ENCODE results near the gene ETS1.

DNA sequence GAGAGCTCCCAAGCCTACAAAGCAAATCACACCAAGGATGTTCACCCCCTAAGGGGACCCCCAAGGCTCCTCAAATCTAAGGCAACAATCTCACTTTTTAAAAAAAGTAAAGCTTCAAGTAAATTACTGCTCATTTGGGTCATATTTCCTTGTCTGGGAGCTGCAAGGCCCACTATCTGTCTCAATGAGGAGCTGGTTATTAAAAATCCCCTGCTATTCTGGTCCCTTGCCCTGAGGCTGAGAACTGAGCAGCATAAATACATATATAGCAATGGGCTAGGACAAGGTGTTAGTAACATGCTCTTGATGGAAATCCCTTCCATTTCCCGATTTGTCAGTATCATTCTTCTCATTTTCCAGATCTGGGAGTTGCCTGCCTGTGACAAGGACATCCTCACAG, 119.2 kb downstream of the ETS1 start:
- TF ChIP-seq, protein P1, sequence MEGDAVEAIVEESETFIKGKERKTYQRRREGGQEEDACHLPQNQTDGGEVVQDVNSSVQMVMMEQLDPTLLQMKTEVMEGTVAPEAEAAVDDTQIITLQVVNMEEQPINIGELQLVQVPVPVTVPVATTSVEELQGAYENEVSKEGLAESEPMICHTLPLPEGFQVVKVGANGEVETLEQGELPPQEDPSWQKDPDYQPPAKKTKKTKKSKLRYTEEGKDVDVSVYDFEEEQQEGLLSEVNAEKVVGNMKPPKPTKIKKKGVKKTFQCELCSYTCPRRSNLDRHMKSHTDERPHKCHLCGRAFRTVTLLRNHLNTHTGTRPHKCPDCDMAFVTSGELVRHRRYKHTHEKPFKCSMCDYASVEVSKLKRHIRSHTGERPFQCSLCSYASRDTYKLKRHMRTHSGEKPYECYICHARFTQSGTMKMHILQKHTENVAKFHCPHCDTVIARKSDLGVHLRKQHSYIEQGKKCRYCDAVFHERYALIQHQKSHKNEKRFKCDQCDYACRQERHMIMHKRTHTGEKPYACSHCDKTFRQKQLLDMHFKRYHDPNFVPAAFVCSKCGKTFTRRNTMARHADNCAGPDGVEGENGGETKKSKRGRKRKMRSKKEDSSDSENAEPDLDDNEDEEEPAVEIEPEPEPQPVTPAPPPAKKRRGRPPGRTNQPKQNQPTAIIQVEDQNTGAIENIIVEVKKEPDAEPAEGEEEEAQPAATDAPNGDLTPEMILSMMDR (conservative IDR thresholded peaks at IDR 0.05; ENCODE audit: low read depth, low read length): no peak
- TF ChIP-seq EZH2 (IDR thresholded peaks at IDR 0.05; ENCODE audit: borderline replicate concordance, low read depth, low read length, poor library complexity, severe bottlenecking): no peak

Measured in A673 (cell line).